SK-N-SH (cell line): Measurements from ENCODE around the gene TFPI2. TPM values are rescaled to one million over a fixed set of nuclear protein-coding genes. Genes with fewer than 3 reads are reported as not detected.

Source experiments
- CTCF ChIA-PET: fragments of 300-600, 350-600 bp; formaldehyde crosslinking; extraction: SDS; loops from one replicate; lab custom pipeline; 2021; lab: Yijun Ruan, JAX
- POLR2A ChIA-PET: fragments of 350-600 bp; sonication (Branson Sonifier 250); formaldehyde crosslinking; extraction: SDS; loops from one replicate; lab custom pipeline; 2020; ENCODE audit warnings: antibody characterized with exemption, inconsistent platforms; lab: Yijun Ruan, JAX
- DNase-seq: peaks from one replicate; pipeline ENCODE4 v3.0.0; 2012
- H2AFZ ChIP-seq: fragments of 200-600 bp; sonication (generic); 2 replicates; pipeline ENCODE4 v1.8.1; 2016; ENCODE audit warnings: antibody characterized with exemption, mild to moderate bottlenecking, low read depth
- H3F3A ChIP-seq: fragments of 200-600 bp; sonication (generic); replicated peaks from 2 replicates; pipeline ENCODE3; 2016; ENCODE audit warnings: antibody characterized with exemption, mild to moderate bottlenecking; ENCODE audit not compliant: insufficient read depth
- H3K27ac ChIP-seq, 2 experiments: fragments of 200-500 bp in 1 of 2; fragments of 200-600 bp in 1 of 2; sonication (Bioruptor generic) in 1 of 2; sonication (generic), shearing (Covaris generic) in 1 of 2; 2 replicates each; pipeline versions ENCODE4 v1.5.1 to v1.6.1; 2014 to 2016; ENCODE audit warnings: low read depth in 2 of 2, inconsistent platforms in 1 of 2, low read length in 1 of 2, mild to moderate bottlenecking in 1 of 2, mixed read lengths in 1 of 2
- H3K27me3 ChIP-seq: fragments of 200-600 bp; sonication (generic), shearing (Covaris generic); 2 replicates; pipeline ENCODE4 v1.6.1; 2016; ENCODE audit warnings: mixed run types; ENCODE audit not compliant: insufficient read depth
- H3K36me3 ChIP-seq, 2 experiments: fragments of 200-500 bp in 1 of 2; fragments of 200-600 bp in 1 of 2; sonication (Bioruptor generic) in 1 of 2; sonication (generic) in 1 of 2; replicated peaks in 1 of 2; 2 replicates each; pipeline versions ENCODE3 to v1.5.1; 2014 to 2016; ENCODE audit warnings: low read length in 1 of 2, mild to moderate bottlenecking in 1 of 2; ENCODE audit not compliant: insufficient read depth in 2 of 2, control insufficient read depth in 1 of 2
- H3K4me1 ChIP-seq, 2 experiments: fragments of 200-500 bp in 1 of 2; fragments of 200-600 bp in 1 of 2; sonication (Bioruptor generic) in 1 of 2; sonication (generic), shearing (Covaris generic) in 1 of 2; 2 replicates each; pipeline versions ENCODE4 v1.5.1 to v1.6.1; 2014 to 2016; ENCODE audit warnings: low read depth in 1 of 2, low read length in 1 of 2, mixed run types in 1 of 2; ENCODE audit not compliant: insufficient read depth in 2 of 2, control insufficient read depth in 1 of 2
- H3K4me2 ChIP-seq: fragments of 200-600 bp; sonication (generic), shearing (Covaris generic); 2 replicates; pipeline ENCODE4 v1.6.1; 2017; ENCODE audit warnings: mixed run types
- H3K4me3 ChIP-seq, 2 experiments: fragments of 200-500 bp in 1 of 2; fragments of 200-600 bp in 1 of 2; sonication (Bioruptor generic) in 1 of 2; sonication (generic), shearing (Covaris generic) in 1 of 2; 2 replicates each; pipeline versions ENCODE4 v1.5.1 to v1.8.1; 2014 to 2016; ENCODE audit warnings: low read depth in 2 of 2, inconsistent platforms in 1 of 2, low read length in 1 of 2, mild to moderate bottlenecking in 1 of 2, mixed read lengths in 1 of 2, moderate library complexity in 1 of 2
- H3K79me2 ChIP-seq: fragments of 200-600 bp; sonication (generic); 2 replicates; pipeline ENCODE4 v1.8.1; 2017; ENCODE audit warnings: mild to moderate bottlenecking; ENCODE audit not compliant: insufficient read depth
- H3K9ac ChIP-seq: fragments of 200-600 bp; sonication (generic); 2 replicates; pipeline ENCODE4 v1.6.1; 2017; ENCODE audit warnings: mixed run types
- H3K9me2 ChIP-seq: fragments of 200-600 bp; sonication (generic); 2 replicates; pipeline ENCODE4 v1.6.1; 2017; ENCODE audit warnings: mixed run types
- H3K9me3 ChIP-seq: fragments of 200-600 bp; sonication (generic); 2 replicates; pipeline ENCODE4 v1.6.1; 2017; ENCODE audit warnings: mixed run types, mild to moderate bottlenecking, moderate library complexity
- H4K20me1 ChIP-seq: fragments of 200-600 bp; sonication (generic); 2 replicates; pipeline ENCODE4 v1.6.1; 2017; ENCODE audit warnings: mild to moderate bottlenecking, mixed run types; ENCODE audit not compliant: insufficient read depth
- CHD2 ChIP-seq: fragments of 150-350 bp; IDR thresholded peaks from 2 replicates; pipeline ENCODE4 v1.6.1; 2018; ENCODE audit warnings: low read length; ENCODE audit not compliant: partially characterized antibody
- ELF1 ChIP-seq: IDR thresholded peaks from 2 replicates; pipeline ENCODE4 v1.4.0; 2012
- EP300 ChIP-seq, 2 experiments: IDR thresholded peaks; 2 replicates each; pipeline versions ENCODE4 v1.4.0 to v1.6.1; 2012; ENCODE audit warnings: borderline replicate concordance in 1 of 2, low read depth in 1 of 2, low read length in 1 of 2
- FOXJ3 ChIP-seq: sonication (generic); formaldehyde crosslinking; IDR thresholded peaks from 2 replicates; pipeline ENCODE4 v1.5.1; 2020; ENCODE audit warnings: mild to moderate bottlenecking, missing genetic modification reagents
- IRF3 ChIP-seq: fragments of 150-350 bp; IDR thresholded peaks from 2 replicates; pipeline ENCODE4 v1.6.1; 2016; ENCODE audit warnings: mild to moderate bottlenecking, low read depth, low read length
- JUND ChIP-seq: IDR thresholded peaks from 2 replicates; pipeline ENCODE4 v1.4.0; 2012
- MEF2A ChIP-seq: IDR thresholded peaks from 2 replicates; pipeline ENCODE4 v1.4.0; 2012; ENCODE audit warnings: low read depth, borderline replicate concordance
- NFIC ChIP-seq: IDR thresholded peaks from 2 replicates; pipeline ENCODE4 v1.4.0; 2012; ENCODE audit warnings: borderline replicate concordance
- PBX3 ChIP-seq: IDR thresholded peaks from 2 replicates; pipeline ENCODE4; 2012
- POLR2AphosphoS5 ChIP-seq: IDR thresholded peaks from 2 replicates; pipeline ENCODE4 v1.6.1; 2012; ENCODE audit warnings: low read depth, low read length
- RFX5 ChIP-seq: IDR thresholded peaks from 2 replicates; pipeline ENCODE4 v1.6.1; 2012; ENCODE audit warnings: mild to moderate bottlenecking, improper control_type of control experiment, low read length
- TAF1 ChIP-seq: IDR thresholded peaks from 2 replicates; pipeline ENCODE4 v1.6.1; 2012; ENCODE audit warnings: low read depth, mild to moderate bottlenecking, low read length, moderate library complexity, borderline replicate concordance
- TCF12 ChIP-seq: IDR thresholded peaks from 2 replicates; pipeline ENCODE4 v1.4.0; 2012
- USF1 ChIP-seq: IDR thresholded peaks from 2 replicates; pipeline ENCODE4 v1.4.0; 2012; ENCODE audit warnings: low read depth, borderline replicate concordance
- USF2 ChIP-seq: fragments of 150-350 bp; IDR thresholded peaks from 2 replicates; pipeline ENCODE4 v1.6.1; 2017; ENCODE audit warnings: antibody characterized with exemption, low read length, low read depth, borderline replicate concordance
- YY1 ChIP-seq: IDR thresholded peaks from 2 replicates; pipeline ENCODE4 v1.4.0; 2012; ENCODE audit warnings: low read depth, mild to moderate bottlenecking
- WGBS: methylation state at CpG from one replicate; pipeline ENCODE4 v1.1.6; 2017; ENCODE audit warnings: low lambda C conversion rate; 5-methylcytosine and 5-hydroxymethylcytosine counted together
- polyA plus RNA-seq, 3 experiments: library from polyadenylated mRNA; depleted of rRNA; stranded (reverse); fragments of >200 nt; gene quantifications; 2 replicates each; pipeline ENCODE4 v1.2.3, GENCODE V29; 2012

Gene TFPI2
- polyA plus RNA-seq, 1 of the 3 experiments (the other 2 are of a cell fraction) = 17.7 TPM

GRCh38 chr7:93873998-93874574, 16.5 kb downstream of the TFPI2 start:
- no peaks in the 10 kb centered on the region for H3K36me3 ChIP-seq
- no peaks in the 10 kb centered on the region for H4K20me1 ChIP-seq
- H3K9me2 ChIP-seq = no peaks in the 10 kb centered on the region
- H3F3A ChIP-seq = no peaks in the 10 kb centered on the region
- ChIA-PET CTCF (interaction anchor here (1.7 kb wide), 2 partner anchors 17 to 26 kb away, joined by 3 to 6 read pairs; partner anchors contain the start of gene TFPI2), POLR2A (no interaction called here)
- no peak overlapping the region for H3K27ac ChIP-seq
- no peak overlapping the region for H3K4me3 ChIP-seq
- H3K27me3 ChIP-seq = no peaks in the 10 kb centered on the region
- no peak overlapping the region for H3K9ac ChIP-seq
- 67% methylated on average over 1 of the region's 1 CpG for whole genome bisulfite sequencing
- H2AFZ ChIP-seq = no peak overlapping the region
- H3K4me2 ChIP-seq = no peak overlapping the region
- H3K9me3 ChIP-seq = no peaks in the 10 kb centered on the region; the same call in 1 of the 2 replicates
- no peaks in the 10 kb centered on the region for H3K79me2 ChIP-seq
- TF ChIP-seq MEF2A (no peak), PBX3 (no peak), TAF1 (no peak), POLR2AphosphoS5 (no peak)
- no peaks in the 10 kb centered on the region for H3K4me1 ChIP-seq
- DNase-seq = no peak

GRCh38 chr7:93866886-93867285, 23.7 kb downstream of the TFPI2 start:
- Histone ChIP-seq H3K27me3 (no peaks in the 10 kb centered on the region), H3K27ac (no peak overlapping the region), H2AFZ (no peak overlapping the region; the same call in 1 of the 2 replicates), H3K9ac (no peak overlapping the region), H3K9me3 (no peaks in the 10 kb centered on the region), H3K9me2 (no peaks in the 10 kb centered on the region), H3K4me3 (no peak overlapping the region), H3K36me3 (no peaks in the 10 kb centered on the region), H3K4me1 (no peaks in the 10 kb centered on the region), H3K79me2 (no peaks in the 10 kb centered on the region), H3K4me2 (no peak overlapping the region), H4K20me1 (no peaks in the 10 kb centered on the region), H3F3A (no peaks in the 10 kb centered on the region)
- ChIA-PET POLR2A (no interaction called here), CTCF (interaction anchor here (2.2 kb wide), 1 partner anchor 28 kb away, joined by 7 read pairs; no protein-coding TSS in a partner anchor)
- WGBS = 95% methylated on average over 3 of the region's 3 CpGs
- TF ChIP-seq ELF1 = no peak
- no peak for TF ChIP-seq USF2
- TF ChIP-seq MEF2A = no peak
- TF ChIP-seq CHD2 = no peak
- no peak for DNase-seq

- Histone ChIP-seq H3K27ac (no peak overlapping the region), H3K27me3 (no peaks in the 10 kb centered on the region), H3K4me3 (no peak overlapping the region), H3F3A (no peaks in the 10 kb centered on the region), H3K9me2 (no peaks in the 10 kb centered on the region), H3K36me3 (no peaks in the 10 kb centered on the region), H3K9me3 (no peaks in the 10 kb centered on the region), H3K4me2 (no peak overlapping the region), H4K20me1 (no peaks in the 10 kb centered on the region), H3K9ac (no peak overlapping the region), H3K79me2 (no peaks in the 10 kb centered on the region), H3K4me1 (no peaks in the 10 kb centered on the region)
- no peak for DNase-seq
- ChIA-PET POLR2A (no interaction called here), CTCF (interaction anchor here (0.6 to 1.5 kb wide), 5 partner anchors 11 to 128 kb away, joined by 3 read pairs; no protein-coding TSS in a partner anchor)
- WGBS = 75% methylated on average over 2 of the region's 2 CpGs
- TF ChIP-seq FOXJ3 (CRISPR knock-in tag) (no peak), RFX5 (no peak), EP300 (IDR thresholded peaks at IDR 0.05; ENCODE audit: borderline replicate concordance in 1 of 2, low read depth in 1 of 2, low read length in 1 of 2) (no peak), IRF3 (no peak), TCF12 (no peak), NFIC (no peak), YY1 (no peak), USF1 (no peak), JUND (no peak)
- TF ChIP-seq, all 33 proteins: peak for 0
- no peak overlapping the region for H2AFZ ChIP-seq
Observed at GRCh38 chr7:93862651-93863050, 27.9 kb downstream of the TFPI2 start.
